Keratinocyte (primary cell): ENCODE data around the gene ACADSB. TPM values are rescaled to one million over a fixed set of nuclear protein-coding genes. Genes with fewer than 3 reads are reported as not detected.

Experiments
- DNase-seq: peaks from one replicate; pipeline ENCODE4 v3.0.0-alpha.2; 2011; ENCODE audit warnings: low read depth, missing footprints, low spot score
- FAIRE-seq: peaks from 2 replicates; lab custom pipeline; 2011; peaks lifted over from hg19 to GRCh38; lab: Jason Lieb, UNC
- H2AFZ ChIP-seq: 2 replicates; pipeline ENCODE4 v1.6.0; 2012; ENCODE audit warnings: low read length, control low read depth, inconsistent platforms; ENCODE audit not compliant: control insufficient read depth
- H3K27ac ChIP-seq: 2 replicates; pipeline ENCODE4 v1.5.1; 2011; ENCODE audit warnings: low read length; ENCODE audit not compliant: control insufficient read depth, insufficient read depth
- H3K27me3 ChIP-seq: 3 replicates; pipeline ENCODE4 v1.6.0; 2011; ENCODE audit warnings: low read length; ENCODE audit not compliant: control insufficient read depth, insufficient read depth; ENCODE audit errors: extremely low read depth
- H3K36me3 ChIP-seq, 2 experiments: 2 replicates in 1 of 2; 3 replicates in 1 of 2; pipeline ENCODE4 v1.5.1; 2011; ENCODE audit warnings: low read length in 2 of 2, mild to moderate bottlenecking in 1 of 2; ENCODE audit not compliant: control insufficient read depth in 2 of 2, insufficient read depth in 2 of 2; ENCODE audit errors: extremely low read depth in 1 of 2
- H3K4me1 ChIP-seq: 3 replicates; pipeline ENCODE4 v1.5.1; 2011; ENCODE audit warnings: low read length; ENCODE audit not compliant: control insufficient read depth, insufficient read depth; ENCODE audit errors: extremely low read depth
- H3K4me2 ChIP-seq: 3 replicates; pipeline ENCODE4 v1.6.0; 2011; ENCODE audit warnings: low read depth, low read length; ENCODE audit not compliant: control insufficient read depth, insufficient read depth; ENCODE audit errors: extremely low read depth
- H3K4me3 ChIP-seq, 3 experiments: fragments of 200-600 bp in 1 of 3; sonication (generic) in 1 of 3; 2 replicates in 2 of 3; 3 replicates in 1 of 3; pipeline ENCODE4 v1.5.1; 2011 to 2016; ENCODE audit warnings: low read length in 3 of 3, mild to moderate bottlenecking in 3 of 3, control low read depth in 2 of 3, inconsistent platforms in 1 of 3, low read depth in 1 of 3, mixed read lengths in 1 of 3, mixed run types in 1 of 3, moderate library complexity in 1 of 3; ENCODE audit not compliant: control insufficient read depth in 2 of 3, insufficient read depth in 2 of 3; ENCODE audit errors: extremely low read depth in 1 of 3
- H3K79me2 ChIP-seq: 2 replicates; pipeline ENCODE4 v1.6.0; 2012; ENCODE audit warnings: low read length; ENCODE audit not compliant: control insufficient read depth, insufficient read depth
- H3K9ac ChIP-seq: 3 replicates; pipeline ENCODE4 v1.6.0; 2011; ENCODE audit warnings: low read length; ENCODE audit not compliant: control insufficient read depth, insufficient read depth; ENCODE audit errors: extremely low read depth
- H3K9me1 ChIP-seq: 3 replicates; pipeline ENCODE4 v1.6.0; 2011; ENCODE audit warnings: low read length; ENCODE audit not compliant: control insufficient read depth, insufficient read depth; ENCODE audit errors: extremely low read depth
- H3K9me3 ChIP-seq: 2 replicates; pipeline ENCODE4 v1.5.1; 2012; ENCODE audit warnings: low read depth, low read length; ENCODE audit not compliant: control insufficient read depth
- H4K20me1 ChIP-seq: 3 replicates; pipeline ENCODE4 v1.6.0; 2011; ENCODE audit warnings: low read length; ENCODE audit not compliant: control insufficient read depth, insufficient read depth; ENCODE audit errors: extremely low read depth
- CTCF ChIP-seq, 3 experiments: IDR thresholded peaks in 1 of 3; conservative IDR thresholded peaks in 1 of 3; optimal IDR thresholded peaks in 1 of 3; 2 replicates in 2 of 3; 3 replicates in 1 of 3; pipeline versions ENCODE3 to v1.5.1; 2011; ENCODE audit warnings: low read length in 3 of 3, mild to moderate bottlenecking in 3 of 3, moderate library complexity in 2 of 3, control low read depth in 1 of 3, inconsistent platforms in 1 of 3; ENCODE audit not compliant: insufficient read depth in 2 of 3; ENCODE audit errors: extremely low read depth in 1 of 3
- EZH2 ChIP-seq: IDR thresholded peaks from one replicate; pipeline ENCODE4 v1.6.1; 2012; ENCODE audit warnings: inconsistent platforms, mild to moderate bottlenecking, low read length, moderate library complexity
- dilution Hi-C: fragments of 300-500 bp; cut with MboI; formaldehyde crosslinking; loops from one replicate; pipeline ENCODE4 v1.7.0; 2020; ENCODE audit warnings: low sequenced_read_pairs; ENCODE audit not compliant: extremely low pct_ligation_motif_present
- polyA plus RNA-seq, 5 experiments: library from polyadenylated mRNA; depleted of rRNA in 3 of 5; stranded (reverse) in 3 of 5; stranded (forward) in 1 of 5; unstranded in 1 of 5; fragments of >200 nt; gene quantifications; 1 replicate in 1 of 5; 2 replicates in 3 of 5; 3 replicates in 1 of 5; pipeline versions ENCODE4 v1.2.1 to v1.2.3, GENCODE V29; 2011 to 2012; ENCODE audit warnings: missing spikeins in 2 of 5, low read depth in 1 of 5, low replicate concordance in 1 of 5

ACADSB gene
- polyA plus RNA-seq, 1 donor (not counting 4 experiments of a cell fraction or from before 2014, with no cell fraction given), result 10.1 TPM

GRCh38 chr10:123027861-123028260, 19.1 kb downstream of the ACADSB start:
- DNase-seq, result no peak
- dilution Hi-C loops, result no loop called here
- H3K9ac ChIP-seq, result no peak overlapping the region
- no peak overlapping the region for H3K4me3 ChIP-seq
- H3K4me2 ChIP-seq, result no peak overlapping the region
- TF ChIP-seq EZH2, result no peak
- TF ChIP-seq CTCF (optimal IDR thresholded peaks at IDR 0.05 in 1 of 3, IDR thresholded peaks at IDR 0.05 in 1 of 3, conservative IDR thresholded peaks at IDR 0.05 in 1 of 3; ENCODE audit: extremely low read depth in 1 of 3, insufficient read depth in 2 of 3, low read length in 3 of 3), result no peak
- no peak for FAIRE-seq
- H3K79me2 ChIP-seq, result no peaks in the 10 kb centered on the region
- no peak overlapping the region for H2AFZ ChIP-seq
- no peaks in the 10 kb centered on the region for H3K4me1 ChIP-seq
- no peaks in the 10 kb centered on the region for H3K27me3 ChIP-seq
- no peak overlapping the region for H3K27ac ChIP-seq
- no peaks in the 10 kb centered on the region for H3K9me1 ChIP-seq
- no peaks in the 10 kb centered on the region for H3K36me3 ChIP-seq
- no peaks in the 10 kb centered on the region for H4K20me1 ChIP-seq
- no peaks in the 10 kb centered on the region for H3K9me3 ChIP-seq

- DNase-seq, result no peak
- Histone ChIP-seq H3K9me1 (no peaks in the 10 kb centered on the region), H3K79me2 (no peaks in the 10 kb centered on the region), H3K27me3 (no peaks in the 10 kb centered on the region), H3K4me1 (no peaks in the 10 kb centered on the region), H3K36me3 (no peaks in the 10 kb centered on the region), H3K9ac (no peak overlapping the region), H3K9me3 (no peaks in the 10 kb centered on the region), H3K4me2 (no peak overlapping the region), H3K27ac (no peak overlapping the region), H3K4me3 (no peak overlapping the region), H4K20me1 (no peaks in the 10 kb centered on the region), H2AFZ (no peak overlapping the region)
- no peak for TF ChIP-seq EZH2
- no peak for TF ChIP-seq CTCF (optimal IDR thresholded peaks at IDR 0.05 in 1 of 3, IDR thresholded peaks at IDR 0.05 in 1 of 3, conservative IDR thresholded peaks at IDR 0.05 in 1 of 3; ENCODE audit: extremely low read depth in 1 of 3, insufficient read depth in 2 of 3, low read length in 3 of 3)
- FAIRE-seq, result no peak
- dilution Hi-C loops, result no loop called here
These were observed 22.3 kb downstream of the ACADSB start for GRCh38 chr10:123031124-123031523.
